ENCODE results near the gene BRI3. TPM values are rescaled to one million over a fixed set of nuclear protein-coding genes. Genes with fewer than 3 reads are reported as not detected.

BRI3 gene
- total and polyA plus RNA-seq, 9 of the 15 experiments (the other 6 are each of a cell fraction or from before 2014, with no cell fraction given): 4.3 to 57.4 (median 18.6) TPM

- peak; percentile 28; the same call in 1 of the 2 replicates for TF ChIP-seq ATF3 (IDR thresholded peaks at IDR 0.05)
- no peak for TF ChIP-seq ATF3 (CRISPR knock-in tag; conservative IDR thresholded peaks at IDR 0.05)
- TF ChIP-seq CCNT2 (IDR thresholded peaks at IDR 0.05; ENCODE audit: borderline replicate concordance, extremely low read depth, insufficient read length, low read depth, low read length): no peak
- TF ChIP-seq SIRT6 (IDR thresholded peaks at IDR 0.05; ENCODE audit: low read depth, low read length): no peak
- no peak for TF ChIP-seq E2F3 (CRISPR knock-in tag; IDR thresholded peaks at IDR 0.05)
- TF ChIP-seq CEBPB (tag; IDR thresholded peaks at IDR 0.05): peak; percentile 99
- no peak for TF ChIP-seq FOS (IDR thresholded peaks at IDR 0.05; ENCODE audit: extremely low read depth, insufficient read length)
- peak; percentile 19 for TF ChIP-seq DACH1 (IDR thresholded peaks at IDR 0.05; ENCODE audit: partially characterized antibody)
- no peak for TF ChIP-seq KLF13 (tag; IDR thresholded peaks at IDR 0.05; ENCODE audit: borderline replicate concordance, low read depth)
- TF ChIP-seq CBX1 (IDR thresholded peaks at IDR 0.05; ENCODE audit: low read depth): 0 out of 2 replicates have a peak, but pooled peaks have one; percentile 21
- no peak for TF ChIP-seq ZNF436 (CRISPR knock-in tag; IDR thresholded peaks at IDR 0.05)
- no peak for TF ChIP-seq FOXM1 (IDR thresholded peaks at IDR 0.05; ENCODE audit: low read depth)
- TF ChIP-seq FOXM1 (CRISPR knock-in tag; IDR thresholded peaks at IDR 0.05; ENCODE audit: low read depth): no peak
- TF ChIP-seq MBD2 (IDR thresholded peaks at IDR 0.05; ENCODE audit: borderline replicate concordance, low read depth): no peak
- 0 out of 2 replicates have a peak, but pooled peaks have one; percentile 15 for TF ChIP-seq MAFG (tag; conservative IDR thresholded peaks at IDR 0.05)
- TF ChIP-seq CTBP1 (IDR thresholded peaks at IDR 0.05; ENCODE audit: borderline replicate concordance): 0 out of 2 replicates have a peak, but pooled peaks have one; percentile 24
- TF ChIP-seq CEBPG (CRISPR knock-in tag; IDR thresholded peaks at IDR 0.05): peak; percentile 94
- peak; percentile 79 to 86 for TF ChIP-seq CEBPG (tag; conservative IDR thresholded peaks at IDR 0.05 in 1 of 2, IDR thresholded peaks at IDR 0.05 in 1 of 2)
- TF ChIP-seq TRIM24 (IDR thresholded peaks at IDR 0.05): peak; percentile 80 to 82
- TF ChIP-seq CREB3 (tag; conservative IDR thresholded peaks at IDR 0.05; ENCODE audit: low read depth): no peak
- peak; percentile 68 for TF ChIP-seq NFE2 (IDR thresholded peaks at IDR 0.05; ENCODE audit: low read depth)
Measured at GRCh38 chr7:98286093-98286539, 4.6 kb downstream of the BRI3 start (continued).
